GM19468 (cell line): ENCODE results near the gene CHIC1.
"Not testable (repeated sequence)": the region's sequence is repeated elsewhere in the genome, so short reads cannot be mapped to it uniquely, and the experiment has no call there.

Experiments
- ATAC-seq: cut with Tn5 transposase; IDR thresholded peaks from one replicate; pipeline ENCODE4 v1.9.1; 2021; ENCODE audit warnings: mild to moderate bottlenecking, moderate library complexity, moderate number of reproducible peaks; ENCODE audit not compliant: unreplicated experiment; ENCODE audit errors: extremely low read depth

Gene CHIC1

DNA sequence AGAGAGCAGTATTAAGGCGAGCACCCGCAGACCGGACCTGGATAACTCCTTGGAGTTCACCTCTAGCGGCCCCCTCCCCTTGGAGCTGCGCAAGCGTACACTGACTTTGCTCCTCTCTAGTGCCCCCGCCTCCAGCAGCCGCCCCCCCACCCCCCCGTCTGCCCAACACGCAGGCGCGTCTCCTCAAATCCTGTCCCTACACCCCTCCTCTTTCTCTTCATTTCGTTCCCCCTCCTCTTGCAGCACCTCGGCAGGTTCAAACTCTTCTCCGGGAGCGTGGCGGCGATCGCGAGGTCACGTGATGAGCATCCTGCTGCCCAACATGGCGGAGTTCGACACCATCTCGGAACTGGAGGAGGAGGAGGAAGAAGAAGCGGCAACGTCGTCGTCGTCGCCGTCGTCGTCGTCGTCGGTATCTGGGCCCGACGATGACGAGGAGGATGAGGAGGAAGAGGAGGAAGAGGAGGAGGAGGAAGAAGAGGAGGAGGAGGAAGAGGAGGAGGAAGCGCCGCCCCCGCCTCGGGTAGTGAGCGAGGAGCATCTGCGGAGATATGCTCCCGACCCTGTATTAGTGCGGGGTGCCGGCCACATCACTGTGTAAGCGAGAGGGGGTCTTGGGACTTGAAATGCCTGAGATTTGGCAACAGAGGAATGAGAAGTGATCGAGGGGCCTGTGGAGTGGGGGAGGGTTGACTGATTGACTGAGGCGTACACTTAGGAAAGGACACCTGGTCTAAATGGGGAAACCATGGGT, at the start of gene CHIC1:
CHIC1 (plus strand) TSS at position 214 of the 754 bp plus-strand sequence; CDS start at position 302, 88 bp downstream.
- peak; percentile 19 for ATAC-seq

DNA sequence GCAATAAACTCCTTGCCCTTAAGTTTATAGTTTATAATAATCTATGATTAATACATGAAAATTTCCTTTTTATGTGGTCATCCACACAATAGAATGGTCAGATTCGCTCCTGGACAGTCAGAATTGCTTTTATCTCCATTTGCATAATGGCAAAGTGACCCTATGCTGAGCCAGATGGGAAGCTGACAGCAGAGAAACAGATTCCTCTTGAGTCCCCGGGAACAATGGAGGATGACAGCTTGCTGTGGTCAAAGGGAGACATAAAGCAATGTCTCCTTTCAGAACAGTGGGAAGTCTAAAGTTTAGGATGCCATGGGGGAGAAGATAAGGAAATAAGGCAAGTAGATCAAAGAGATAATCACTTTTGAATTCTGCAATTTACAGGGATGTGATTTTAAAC, 40.2 kb upstream of the CHIC1 start:
- ATAC-seq = not testable (repeated sequence)

DNA sequence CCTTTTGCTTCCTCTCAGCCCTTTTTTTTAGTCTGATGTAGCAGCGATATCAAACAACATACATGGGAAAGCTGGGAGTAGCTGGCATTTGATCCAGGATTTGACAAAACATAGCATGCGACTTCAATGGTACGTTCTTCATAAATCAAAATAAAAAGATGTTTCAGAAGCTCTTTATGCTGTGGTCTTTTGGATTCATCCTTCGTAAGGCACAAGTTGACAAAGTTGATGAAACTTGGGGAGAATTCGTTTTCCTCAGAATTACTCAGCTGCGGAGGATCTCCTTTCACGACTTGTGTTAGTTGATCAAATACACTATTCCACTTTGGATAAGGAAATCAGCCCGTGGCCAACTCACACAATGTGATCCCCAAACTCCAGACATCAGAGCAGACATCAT, 38.1 kb upstream of the CHIC1 start:
- no peak for ATAC-seq

DNA sequence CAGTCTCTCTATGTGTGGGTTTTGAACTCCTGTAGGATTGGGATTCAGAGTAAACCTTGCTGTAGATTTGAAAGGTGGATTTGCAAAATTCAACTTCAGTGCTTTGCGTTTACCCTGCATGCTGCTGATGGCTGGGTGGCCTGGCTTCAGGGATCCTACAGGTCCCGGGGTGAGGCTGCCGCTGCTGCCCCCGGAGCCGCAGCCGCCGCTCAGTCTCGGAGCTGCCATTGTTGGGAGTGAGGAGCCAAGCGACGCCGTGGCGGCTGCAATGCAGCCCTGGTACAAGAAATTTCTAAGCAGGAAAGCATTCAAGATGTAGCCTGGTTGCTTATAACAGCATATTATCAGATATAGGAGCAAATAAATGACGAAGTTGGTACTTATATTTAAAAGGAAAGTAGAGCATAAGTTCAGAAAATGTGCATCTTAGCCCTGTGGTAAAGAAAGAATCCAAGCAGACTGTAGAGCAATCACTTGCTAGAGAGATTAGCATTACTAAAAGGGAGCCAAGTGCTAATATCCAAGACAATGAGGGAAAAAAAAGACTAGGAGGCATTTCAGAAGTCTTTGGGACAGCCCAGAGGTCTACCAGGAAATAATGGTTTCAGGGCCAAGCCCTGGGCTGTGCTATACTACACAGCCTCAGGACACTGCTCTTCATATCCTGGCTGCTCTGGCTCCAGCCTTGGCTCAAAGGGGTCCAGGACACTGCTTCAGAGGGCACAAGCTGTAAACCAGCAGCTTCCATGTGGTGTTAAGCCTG, 36.9 kb upstream of the CHIC1 start:
- ATAC-seq = no peak

DNA sequence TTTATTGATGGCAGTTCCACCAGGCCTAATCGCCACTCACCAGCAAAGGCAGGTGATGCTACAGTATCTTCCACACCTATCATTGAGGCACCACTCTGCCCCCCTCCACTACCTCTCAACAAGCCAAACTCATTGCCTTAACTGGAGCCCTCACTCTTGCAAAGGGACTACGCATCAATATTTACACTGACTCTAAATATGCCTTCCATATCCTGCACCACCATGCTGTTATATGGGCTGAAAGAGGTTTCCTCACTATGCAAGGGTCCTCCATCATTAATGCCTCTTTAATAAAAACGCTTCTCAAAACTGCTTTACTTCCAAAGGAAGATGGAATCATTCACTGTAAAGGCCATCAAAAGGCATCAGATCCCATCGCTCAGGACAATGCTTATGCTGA, 31.3 kb upstream of the CHIC1 start:
- not testable (repeated sequence) for ATAC-seq

DNA sequence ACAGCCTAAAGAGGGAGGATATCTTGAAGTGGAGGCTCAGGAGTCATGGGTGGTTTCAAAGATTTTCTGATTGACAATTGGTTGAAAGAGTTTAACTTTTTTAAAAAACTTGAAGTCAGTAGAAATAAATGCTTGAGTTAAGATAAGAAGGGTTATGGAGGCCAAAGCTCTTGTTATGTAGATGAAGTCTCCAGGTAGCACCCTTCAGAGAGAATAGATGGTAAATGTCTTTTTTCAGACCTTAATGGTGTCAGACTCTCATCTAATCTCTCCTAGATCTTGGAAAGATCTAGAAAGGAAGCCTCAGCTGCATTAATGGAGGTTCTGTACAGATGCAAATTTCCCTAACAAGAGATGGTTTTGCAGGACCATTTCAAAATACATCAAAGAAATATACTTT, 6.8 kb upstream of the CHIC1 start:
- no peak for ATAC-seq

DNA sequence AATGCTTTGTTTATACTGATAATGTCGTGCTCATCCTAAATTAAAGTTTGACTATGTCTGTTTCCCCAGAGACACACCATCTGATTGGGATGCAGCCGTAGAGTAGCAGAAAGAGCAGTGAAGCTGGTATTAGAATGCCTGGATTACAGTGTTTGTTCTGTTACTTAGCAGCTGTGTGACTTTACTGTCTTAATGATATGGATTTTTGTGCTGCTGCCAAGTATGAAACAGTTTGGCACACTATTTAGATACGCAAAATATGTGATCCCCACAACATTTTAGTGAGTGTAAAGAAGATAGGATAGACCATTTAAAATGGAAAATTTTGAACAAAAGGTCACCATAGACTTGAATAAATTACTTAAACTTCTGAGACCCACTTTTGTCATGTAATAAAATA, 1.2 kb upstream of the CHIC1 start:
- ATAC-seq = no peak

DNA sequence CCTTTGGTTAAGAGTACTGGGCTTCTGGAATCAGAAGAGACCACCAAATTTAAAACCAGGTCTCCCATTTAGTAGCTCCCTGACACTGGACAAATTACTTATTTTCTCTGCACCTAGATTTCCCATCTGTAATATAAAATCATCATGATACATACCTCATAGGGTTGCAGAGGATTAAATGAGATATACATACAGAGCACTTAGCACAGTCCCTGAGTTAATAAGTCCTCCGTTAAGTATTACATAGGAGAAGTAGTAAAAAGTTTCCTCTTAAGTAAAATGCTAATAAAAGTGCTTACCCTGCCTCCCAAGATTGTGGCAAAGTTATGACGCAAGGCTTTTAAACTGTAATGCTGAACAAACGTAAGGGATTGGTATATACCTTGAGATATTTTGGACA, 539 bp upstream of the CHIC1 start:
- no peak for ATAC-seq

DNA sequence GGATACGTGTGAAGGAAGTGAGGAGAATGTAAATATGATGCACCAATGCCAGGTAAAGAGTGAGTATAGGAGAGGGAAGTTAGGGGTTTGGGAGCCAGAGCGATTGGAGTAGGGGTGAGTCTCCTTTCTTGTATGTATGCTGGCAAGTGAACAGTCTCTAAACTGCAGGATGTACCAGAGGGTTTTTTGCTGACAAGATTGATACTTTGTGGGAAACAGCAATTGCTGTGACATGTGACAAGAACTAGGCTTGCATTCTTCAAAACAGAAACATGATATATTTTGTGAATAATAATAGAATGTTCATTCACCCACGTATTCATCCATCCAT, 706 bp downstream of the CHIC1 start:
- ATAC-seq = peak; percentile 22

DNA sequence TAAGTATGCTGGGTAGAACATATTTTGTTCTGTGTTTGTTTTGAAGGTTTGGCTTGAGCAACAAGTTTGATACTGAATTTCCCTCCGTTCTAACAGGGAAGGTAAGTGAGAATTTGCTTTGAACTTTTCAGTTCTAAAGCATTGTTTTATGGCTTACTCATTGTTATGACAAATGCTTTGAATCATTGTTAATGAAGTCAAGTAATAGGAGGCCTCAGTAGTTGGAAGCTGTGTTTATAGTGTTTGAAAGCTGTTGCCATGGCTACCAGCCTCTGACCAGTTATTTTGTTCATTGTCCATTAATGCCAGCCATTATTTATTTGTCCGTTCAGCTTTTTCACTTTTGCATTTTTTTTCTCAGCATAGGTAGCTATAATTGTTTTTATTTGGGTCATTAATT, 14.4 kb downstream of the CHIC1 start:
- no peak for ATAC-seq

DNA sequence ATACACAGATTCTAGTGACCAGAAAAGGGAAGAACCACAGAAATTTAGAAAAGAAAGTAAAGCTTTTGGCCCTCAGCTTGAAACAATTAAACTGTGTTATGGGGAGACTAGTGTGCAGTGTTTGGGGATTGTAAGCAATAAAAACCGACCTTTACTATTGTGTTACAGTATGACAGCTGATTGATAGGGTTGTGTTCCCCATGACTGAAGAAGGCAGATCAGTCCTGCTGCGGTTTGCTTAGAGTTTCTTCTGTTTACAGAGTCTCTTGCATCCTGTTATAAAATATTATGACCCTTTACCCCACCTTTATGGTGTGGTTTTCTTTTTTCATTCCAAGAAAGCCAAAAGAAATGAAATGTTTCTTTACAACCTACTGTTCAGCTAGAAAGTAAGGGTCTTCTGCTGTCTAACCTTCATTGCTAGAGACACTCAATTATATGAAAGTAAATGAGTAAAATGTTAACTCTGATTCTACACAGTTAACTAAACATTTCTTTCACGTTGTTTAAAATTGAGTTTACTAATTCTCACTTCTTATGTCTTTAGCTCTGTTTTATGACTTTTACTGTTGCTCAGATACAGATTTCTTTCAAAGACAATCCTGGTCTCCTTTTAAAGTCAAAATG, 18.1 kb downstream of the CHIC1 start:
- no peak for ATAC-seq

DNA sequence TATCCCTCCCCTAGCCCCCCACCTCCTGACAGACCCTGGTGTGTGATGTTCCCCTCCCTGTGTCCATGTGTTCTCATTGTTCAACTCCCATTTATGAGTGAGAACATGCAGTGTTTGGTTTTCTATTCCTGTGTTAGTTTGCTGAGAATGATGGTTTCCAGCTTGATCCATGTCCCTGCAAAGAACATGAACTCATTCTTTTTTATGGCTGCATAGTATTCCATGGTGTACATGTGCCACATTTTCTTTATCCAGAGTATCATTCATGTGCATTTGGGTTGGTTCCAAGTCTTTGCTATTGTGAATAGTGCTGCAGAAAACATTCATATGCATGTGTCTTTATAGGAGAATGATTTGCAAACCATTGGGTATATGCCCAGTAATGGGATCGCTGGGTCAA, 34.8 kb downstream of the CHIC1 start:
- ATAC-seq = not testable (repeated sequence)

DNA sequence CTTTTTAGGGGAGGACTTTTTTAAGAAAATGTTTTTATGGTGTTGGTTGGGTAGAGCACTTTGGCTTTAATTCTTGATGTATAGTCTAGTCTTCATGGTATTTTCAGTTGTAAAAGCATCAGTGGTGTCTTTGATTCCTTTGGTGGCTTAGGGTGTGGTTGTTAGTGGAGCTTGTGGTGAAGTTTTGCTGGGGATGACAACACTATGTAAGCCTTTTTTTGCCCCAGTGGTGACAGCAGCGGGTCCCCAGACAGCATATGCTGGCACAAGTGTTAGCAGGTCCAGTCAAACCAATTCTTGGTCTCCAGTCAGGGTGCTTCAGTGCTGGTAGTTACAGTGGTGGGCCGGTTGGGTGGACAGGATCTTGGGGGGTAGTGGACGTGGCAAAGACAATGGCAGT, 52.0 kb downstream of the CHIC1 start:
- ATAC-seq = no peak

DNA sequence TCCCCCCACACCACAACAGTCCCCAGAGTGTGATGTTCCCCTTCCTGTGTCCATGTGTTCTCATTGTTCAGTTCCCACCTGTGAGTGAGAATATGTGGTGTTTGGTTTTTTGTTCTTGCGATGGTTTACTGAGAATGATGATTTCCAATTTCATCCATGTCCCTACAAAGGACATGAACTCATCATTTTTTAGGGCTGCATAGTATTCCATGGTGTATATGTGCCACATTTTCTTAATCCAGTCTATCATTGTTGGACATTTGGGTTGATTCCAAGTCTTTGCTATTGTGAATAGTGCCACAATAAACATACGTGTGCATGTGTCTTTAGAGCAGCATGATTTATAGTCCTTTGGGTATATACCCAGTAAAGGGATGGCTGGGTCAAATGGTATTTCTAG, 78.7 kb downstream of the CHIC1 start:
- not testable (repeated sequence) for ATAC-seq

DNA sequence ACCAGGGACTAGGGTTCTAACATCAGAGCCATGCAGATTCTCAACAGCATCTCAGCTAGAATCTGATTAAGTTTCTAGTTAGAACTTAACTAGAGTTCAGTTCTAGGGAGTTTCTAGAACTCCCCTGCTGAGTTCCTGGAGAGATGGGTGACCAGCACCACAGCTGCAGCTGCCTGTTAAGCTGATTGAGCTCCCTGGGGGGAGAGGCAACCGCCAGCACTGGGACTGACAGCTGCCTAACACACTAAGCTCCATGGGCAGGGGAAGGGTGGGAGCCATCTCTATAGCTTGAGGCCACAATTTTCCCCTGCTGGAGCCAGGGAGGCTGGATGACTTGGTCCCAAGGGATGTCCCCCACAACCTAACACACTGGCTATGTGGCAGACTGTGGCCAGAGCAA, 84.2 kb downstream of the CHIC1 start:
- no peak for ATAC-seq

DNA sequence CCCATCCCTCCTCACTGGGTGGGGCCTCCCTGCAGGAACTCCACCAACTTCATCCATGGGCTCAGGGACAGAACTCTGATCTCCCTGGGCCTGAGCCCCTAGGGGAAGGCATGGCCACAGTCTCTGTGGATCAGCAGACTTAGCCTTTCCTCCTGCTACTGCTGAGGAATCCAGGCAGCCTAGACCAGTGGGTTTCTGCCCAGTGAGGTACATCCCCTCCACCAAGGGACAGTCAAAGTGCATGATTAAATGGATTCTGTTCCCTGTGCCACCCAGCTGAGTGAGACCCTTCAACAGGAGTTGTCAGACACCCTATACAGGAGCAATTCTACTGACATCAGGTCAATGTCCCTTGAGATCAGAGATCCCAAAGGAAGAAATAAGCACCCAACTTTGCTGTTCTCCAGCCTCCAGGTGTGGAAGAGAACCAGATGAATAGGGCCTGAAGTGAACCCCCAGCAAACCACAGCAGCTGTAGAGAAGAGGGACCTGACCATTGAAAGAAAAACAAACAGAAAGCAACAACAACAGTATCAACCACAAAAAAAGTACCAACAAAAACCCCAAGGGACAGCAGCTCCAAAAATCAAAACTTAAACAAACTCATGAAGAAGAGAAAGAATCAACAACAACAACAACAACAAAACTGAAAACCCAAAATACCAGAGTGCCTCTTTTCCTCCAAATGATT, 84.8 kb downstream of the CHIC1 start:
- ATAC-seq = no peak

DNA sequence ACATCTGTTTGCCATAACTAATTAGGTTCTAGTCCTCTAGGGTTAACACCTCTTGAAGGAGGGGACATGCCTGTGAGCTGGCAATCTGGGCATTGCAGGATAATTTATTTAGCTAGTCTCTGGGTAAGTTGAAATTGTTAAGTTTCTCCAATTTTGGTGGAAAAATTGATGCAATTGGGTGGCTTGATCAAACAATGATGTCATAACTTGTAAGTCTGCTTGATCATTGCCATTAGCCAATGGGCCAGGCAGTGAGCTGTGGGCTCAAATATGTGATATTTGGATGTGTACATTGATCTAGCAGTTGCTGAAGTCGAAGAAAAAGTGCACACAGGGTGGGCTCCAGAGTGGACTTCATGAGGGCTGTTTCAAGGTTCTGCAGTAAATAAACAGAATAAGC, 98.3 kb downstream of the CHIC1 start:
- ATAC-seq = not testable (repeated sequence)

DNA sequence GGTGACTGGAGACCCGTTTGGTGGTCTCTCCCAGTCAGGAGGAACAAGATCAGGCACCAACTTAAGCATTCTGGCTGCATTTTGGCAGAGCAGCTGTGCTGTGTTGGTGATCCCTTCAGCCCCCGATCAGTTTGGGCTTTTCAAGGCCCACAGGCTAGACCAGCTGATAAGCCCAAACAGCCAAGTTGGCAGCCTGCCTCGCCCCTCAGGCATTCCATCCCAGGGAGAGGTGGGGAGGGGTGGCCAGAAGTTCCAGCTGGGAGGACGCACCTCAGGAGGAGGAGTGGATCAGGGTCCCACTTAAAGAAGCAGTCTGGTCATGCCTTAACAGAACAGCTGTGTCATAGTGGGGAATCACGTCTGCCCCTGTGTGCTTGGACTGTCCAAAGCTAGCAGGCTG, 105.8 kb downstream of the CHIC1 start:
- no peak for ATAC-seq

DNA sequence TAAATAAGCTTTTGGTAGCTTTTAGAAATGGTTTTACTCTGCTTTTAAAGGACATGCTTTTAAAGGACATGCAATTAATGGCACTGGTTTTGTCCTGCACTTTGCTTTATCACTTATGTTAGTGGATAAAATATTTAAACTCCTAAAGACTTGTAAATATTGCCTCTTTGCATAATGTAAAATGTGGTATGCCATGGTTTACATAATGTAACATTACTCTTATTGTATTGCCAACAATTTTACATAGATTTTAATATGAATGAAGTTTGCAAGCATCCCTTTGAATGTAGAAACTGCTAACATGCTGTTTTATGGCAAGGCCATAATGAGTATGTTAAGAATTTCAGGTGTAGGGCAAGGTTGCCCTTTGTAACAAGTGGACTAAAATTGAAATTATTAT, 118.4 kb downstream of the CHIC1 start:
- no peak for ATAC-seq

DNA sequence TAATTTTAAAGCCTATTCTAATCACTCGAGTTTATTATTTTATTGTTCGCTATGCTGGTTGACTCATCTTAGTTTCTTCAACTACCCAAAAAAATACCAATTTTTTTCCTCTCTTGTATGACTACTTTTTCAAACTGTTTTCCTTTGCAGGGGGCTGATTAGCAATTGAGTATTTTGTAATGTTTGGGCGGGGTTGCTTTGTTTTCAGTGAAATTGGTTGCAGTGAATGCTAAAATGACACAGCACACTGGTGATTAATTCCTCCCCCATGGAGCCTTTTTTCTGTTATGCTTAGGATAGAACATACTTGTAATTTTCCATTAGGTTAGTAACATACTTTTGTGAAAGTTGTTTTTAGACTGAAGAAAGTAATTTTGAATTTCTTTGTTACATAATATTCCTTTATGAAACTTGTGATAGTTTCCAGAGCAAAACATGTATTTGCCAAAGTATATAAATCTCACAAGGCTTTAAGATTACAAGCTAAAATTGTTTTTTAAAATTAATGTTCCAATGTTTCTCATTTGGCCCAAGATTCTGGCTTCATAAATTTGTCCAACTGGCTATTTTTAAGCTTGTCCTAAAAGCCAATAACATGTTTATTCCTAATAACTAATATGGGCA, 120.4 kb downstream of the CHIC1 start:
- ATAC-seq = no peak
